ENCODE measurements around the gene SP2. TPM values are rescaled to one million over a fixed set of nuclear protein-coding genes. Genes with fewer than 3 reads are reported as not detected.

The SP2 gene
- total and polyA plus RNA-seq, 7 donors, result 6.2 to 16.1 (median 10.8) TPM

- Histone ChIP-seq H3K27ac (no peak overlapping the region), H3K9me3 (no peaks in the 10 kb centered on the region), H3K4me1 (no peaks in the 10 kb centered on the region), H3K4me3 (peak overlapping the region; percentile 15), H3K27me3 (ENCODE audit: insufficient read depth in 3 of 3, low read length in 2 of 3) (peaks cover 0 to 16% (median 0%) of the 10 kb centered on the region in 3 donors), H3K36me3 (ENCODE audit: insufficient read depth in 1 of 2, low read depth in 1 of 2) (no peaks in the 10 kb centered on the region)
- DNase-seq (no peak), ATAC-seq (peak in 1 of 4 donors; percentile 27)
- 9 to 12% (median 11%) methylated on average over 7 of the region's 7 CpGs for WGBS, 3 donors
- intact Hi-C loops (cut with DNase I), result no loop called here
- no peak for TF ChIP-seq CTCF (IDR thresholded peaks at IDR 0.05)
These were observed 13.8 kb upstream of the SP2 start for GRCh38 chr17:47882247-47882646.

- no peaks in the 10 kb centered on the region for H3K9me3 ChIP-seq
- ATAC-seq (peak in 1 of 4 donors; percentile 8), DNase-seq (no peak)
- no peak overlapping the region for H3K27ac ChIP-seq
- 74 to 87% (median 81%) methylated on average over 9 of the region's 9 CpGs for WGBS, 3 donors
- H3K27me3 ChIP-seq (ENCODE audit: insufficient read depth in 3 of 3, low read length in 2 of 3), result peaks cover 0 to 11% (median 0%) of the 10 kb centered on the region in 3 donors
- no peaks in the 10 kb centered on the region for H3K4me1 ChIP-seq
- no peak overlapping the region for H3K4me3 ChIP-seq
- intact Hi-C loops (cut with DNase I), result no loop called here
- TF ChIP-seq CTCF (IDR thresholded peaks at IDR 0.05), result no peak
- no peaks in the 10 kb centered on the region for H3K36me3 ChIP-seq (ENCODE audit: insufficient read depth in 1 of 2, low read depth in 1 of 2)
These were observed 13.1 kb upstream of the SP2 start for GRCh38 chr17:47882695-47883588.

- ATAC-seq, result no peak
- H3K27me3 ChIP-seq (ENCODE audit: insufficient read depth in 3 of 3, low read length in 2 of 3), result peaks cover 0 to 7% (median 0%) of the 10 kb centered on the region in 3 donors
- H3K27ac ChIP-seq, result no peak overlapping the region
- 58 to 70% (median 59%) methylated on average over 7 to 9 of the region's 9 CpGs for WGBS, 3 donors
- no peaks in the 10 kb centered on the region for H3K4me1 ChIP-seq
- H3K36me3 ChIP-seq (ENCODE audit: insufficient read depth in 1 of 2, low read depth in 1 of 2), result no peaks in the 10 kb centered on the region
- intact Hi-C loops (cut with DNase I), result no loop called here
- DNase-seq, result no peak
- no peak for TF ChIP-seq CTCF (IDR thresholded peaks at IDR 0.05)
- no peak overlapping the region for H3K4me3 ChIP-seq
- no peaks in the 10 kb centered on the region for H3K9me3 ChIP-seq
These were observed 12.2 kb upstream of the SP2 start for GRCh38 chr17:47883589-47884426.

GRCh38 chr17:47884427-47884740 is 11.7 kb upstream of the SP2 start:
- no peaks in the 10 kb centered on the region for H3K4me1 ChIP-seq
- 43 to 47% (median 47%) methylated on average over 4 to 5 of the region's 5 CpGs for WGBS, 3 donors
- H3K27me3 ChIP-seq (ENCODE audit: insufficient read depth in 3 of 3, low read length in 2 of 3), result peaks cover 0 to 7% (median 0%) of the 10 kb centered on the region in 3 donors
- H3K36me3 ChIP-seq (ENCODE audit: insufficient read depth in 1 of 2, low read depth in 1 of 2), result no peaks in the 10 kb centered on the region
- intact Hi-C loops (cut with DNase I), result no loop called here
- ATAC-seq (no peak), DNase-seq (no peak)
- H3K9me3 ChIP-seq, result no peaks in the 10 kb centered on the region
- no peak overlapping the region for H3K27ac ChIP-seq
- no peak for TF ChIP-seq CTCF (IDR thresholded peaks at IDR 0.05)
- H3K4me3 ChIP-seq, result no peak overlapping the region

Measured in psoas muscle (tissue), 8 donors.